Measurements from ENCODE around the gene SCAP. TPM values are rescaled to one million over a fixed set of nuclear protein-coding genes. Genes with fewer than 3 reads are reported as not detected.

Gene SCAP
- total RNA-seq, 1 donor from 2014 or later: 70.4 TPM

DNA sequence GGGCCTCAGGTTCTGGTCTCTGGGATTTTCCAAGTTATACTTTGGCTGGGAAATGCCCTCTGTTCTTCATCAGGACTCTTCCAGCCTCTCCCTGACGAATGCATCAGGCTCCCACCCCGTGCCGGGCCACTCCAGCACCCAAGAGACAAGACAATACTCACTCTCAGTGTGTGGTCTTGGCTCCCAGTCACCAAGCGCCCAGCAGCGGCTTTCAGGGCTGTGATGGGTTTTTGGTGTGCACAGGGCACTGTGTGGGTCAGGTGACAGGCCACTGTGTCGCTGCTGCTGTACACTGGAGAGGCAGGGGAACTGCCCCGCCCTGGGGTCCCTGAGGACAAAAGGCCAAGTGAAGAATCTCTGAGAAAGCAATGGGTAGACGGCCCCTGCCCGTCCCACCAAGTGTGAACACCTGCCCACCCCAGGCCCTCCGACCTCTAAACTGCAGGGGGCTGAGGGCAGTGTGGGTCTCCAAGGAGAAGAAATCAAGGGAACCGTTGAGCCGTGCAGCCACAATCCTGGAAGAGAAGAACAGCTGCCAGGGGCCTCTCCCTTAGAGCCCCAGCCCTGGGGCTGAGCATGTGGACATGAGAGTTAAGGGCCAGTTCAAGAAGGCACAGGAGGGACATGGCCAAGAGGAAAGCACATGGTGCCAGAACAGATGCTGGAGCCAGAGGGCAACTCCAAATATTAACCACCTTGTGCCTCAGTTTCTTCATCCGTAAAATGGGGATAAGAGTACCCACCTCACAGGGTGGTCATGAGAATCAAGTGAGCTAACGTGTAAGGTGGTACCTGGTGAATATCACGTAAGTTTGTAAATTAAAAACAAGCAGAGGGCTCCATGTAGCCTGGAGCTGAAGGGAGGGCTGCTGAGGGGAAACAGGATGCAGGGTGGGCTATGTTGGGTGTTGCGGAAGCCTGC is 60.8 kb downstream of the SCAP start:
- DNase-seq (ENCODE audit: low read depth in 2 of 2): no peak

DNA sequence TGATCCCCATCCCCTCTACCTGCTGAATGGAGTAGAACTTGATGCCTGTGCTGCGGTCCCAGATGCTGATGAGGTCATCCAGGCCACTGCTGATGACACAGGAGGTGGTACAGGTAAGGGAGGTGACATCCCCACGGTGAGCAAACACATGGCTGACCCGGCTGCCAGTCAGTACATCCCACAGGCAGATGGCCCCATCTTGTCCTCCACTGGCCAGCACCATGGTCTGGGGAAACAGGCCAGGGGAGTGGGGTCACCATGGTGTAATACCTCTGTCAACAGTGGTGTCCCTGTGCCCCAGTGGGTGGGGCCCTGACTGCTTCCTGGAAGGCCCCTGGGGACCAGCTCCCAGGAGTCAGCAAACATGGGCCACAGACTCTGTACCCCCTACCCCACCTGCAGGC is 61.6 kb downstream of the SCAP start:
- no peak for DNase-seq (ENCODE audit: low read depth in 2 of 2)

DNA sequence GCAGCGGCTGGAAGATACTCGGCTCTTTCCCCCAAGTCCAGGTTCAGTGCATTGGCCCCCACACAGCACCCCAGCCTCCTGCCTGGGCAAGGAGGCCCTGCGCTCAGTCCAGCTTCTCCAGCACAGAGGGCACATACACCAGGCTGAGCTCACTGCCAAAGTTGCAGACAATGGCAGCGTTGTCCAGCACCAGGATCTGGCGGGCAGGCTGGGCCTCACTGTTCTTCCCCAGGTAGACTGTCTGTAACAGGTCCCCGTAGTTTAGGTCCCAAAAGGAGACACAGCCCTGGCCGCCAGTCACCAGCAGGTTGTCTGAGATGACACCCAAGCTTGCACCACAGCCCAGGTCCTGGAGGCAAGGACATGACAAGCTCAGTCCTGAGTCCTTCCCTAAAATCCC is 62.0 kb downstream of the SCAP start:
- DNase-seq (ENCODE audit: low read depth in 2 of 2): no peak

DNA sequence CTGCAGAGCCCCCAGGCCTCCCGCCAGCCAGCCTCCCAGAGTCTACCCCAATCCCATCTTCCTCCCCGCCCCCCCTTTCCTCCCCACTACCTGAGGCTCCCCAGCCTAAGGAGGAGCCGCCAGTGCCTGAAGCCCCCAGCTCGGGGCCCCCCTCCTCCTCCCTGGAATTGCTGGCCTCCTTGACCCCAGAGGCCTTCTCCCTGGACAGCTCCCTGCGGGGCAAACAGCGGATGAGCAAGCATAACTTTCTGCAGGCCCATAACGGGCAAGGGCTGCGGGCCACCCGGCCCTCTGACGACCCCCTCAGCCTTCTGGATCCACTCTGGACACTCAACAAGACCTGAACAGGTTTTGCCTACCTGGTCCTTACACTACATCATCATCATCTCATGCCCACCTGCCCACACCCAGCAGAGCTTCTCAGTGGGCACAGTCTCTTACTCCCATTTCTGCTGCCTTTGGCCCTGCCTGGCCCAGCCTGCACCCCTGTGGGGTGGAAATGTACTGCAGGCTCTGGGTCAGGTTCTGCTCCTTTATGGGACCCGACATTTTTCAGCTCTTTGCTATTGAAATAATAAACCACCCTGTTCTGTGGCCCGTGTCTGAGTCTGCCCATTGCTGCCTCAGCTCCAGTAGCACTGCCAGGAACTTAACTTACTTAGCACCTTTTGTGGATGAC is 62.8 kb downstream of the SCAP start:
- no peak for DNase-seq (ENCODE audit: low read depth in 2 of 2)

DNA sequence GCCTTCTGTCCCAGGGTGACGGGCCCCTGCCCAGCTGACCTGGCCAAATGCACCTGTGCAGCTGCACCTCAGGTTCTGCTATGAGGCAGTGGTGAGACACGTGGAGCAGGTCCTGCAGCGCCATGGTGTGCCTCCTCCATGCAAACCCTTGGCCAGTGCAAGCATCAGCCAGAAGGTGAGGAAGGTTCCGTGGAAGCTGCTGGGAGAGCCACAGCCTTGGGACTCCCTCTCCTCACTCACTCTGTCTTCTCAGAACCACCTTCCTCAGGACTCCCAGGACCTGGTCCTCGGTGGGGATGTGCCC is 63.3 kb downstream of the SCAP start:
- no peak for DNase-seq (ENCODE audit: low read depth in 2 of 2)

DNA sequence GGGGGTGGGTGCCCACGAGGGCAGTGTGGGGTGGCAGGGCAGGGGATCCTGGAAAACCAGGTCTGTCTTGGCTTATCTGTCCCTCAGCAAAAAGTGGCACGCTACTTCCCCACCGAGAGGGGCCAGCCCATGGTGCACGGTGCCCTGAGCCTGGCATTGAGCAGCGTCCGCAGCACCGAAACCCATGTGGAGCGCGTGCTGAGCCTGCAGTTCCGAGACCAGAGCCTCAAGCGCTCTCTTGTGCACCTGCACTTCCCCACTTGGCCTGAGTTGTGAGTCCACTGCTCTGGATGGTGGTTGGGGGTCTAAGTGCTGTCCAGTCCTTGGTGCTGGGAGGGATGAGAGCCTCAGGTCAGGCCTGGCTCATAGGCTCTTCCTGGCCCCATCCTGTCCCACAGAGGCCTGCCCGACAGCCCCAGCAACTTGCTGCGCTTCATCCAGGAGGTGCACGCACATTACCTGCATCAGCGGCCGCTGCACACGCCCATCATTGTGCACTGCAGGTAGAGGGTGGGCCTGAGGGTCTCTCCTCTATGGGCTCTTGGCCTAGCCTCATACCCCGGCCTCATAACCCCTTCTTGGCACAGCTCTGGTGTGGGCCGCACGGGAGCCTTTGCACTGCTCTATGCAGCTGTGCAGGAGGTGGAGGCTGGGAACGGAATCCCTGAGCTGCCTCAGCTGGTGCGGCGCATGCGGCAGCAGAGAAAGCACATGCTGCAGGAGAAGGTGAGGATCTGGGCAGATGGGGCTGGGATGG is 63.9 kb downstream of the SCAP start:
- DNase-seq (ENCODE audit: low read depth in 2 of 2): no peak

DNA sequence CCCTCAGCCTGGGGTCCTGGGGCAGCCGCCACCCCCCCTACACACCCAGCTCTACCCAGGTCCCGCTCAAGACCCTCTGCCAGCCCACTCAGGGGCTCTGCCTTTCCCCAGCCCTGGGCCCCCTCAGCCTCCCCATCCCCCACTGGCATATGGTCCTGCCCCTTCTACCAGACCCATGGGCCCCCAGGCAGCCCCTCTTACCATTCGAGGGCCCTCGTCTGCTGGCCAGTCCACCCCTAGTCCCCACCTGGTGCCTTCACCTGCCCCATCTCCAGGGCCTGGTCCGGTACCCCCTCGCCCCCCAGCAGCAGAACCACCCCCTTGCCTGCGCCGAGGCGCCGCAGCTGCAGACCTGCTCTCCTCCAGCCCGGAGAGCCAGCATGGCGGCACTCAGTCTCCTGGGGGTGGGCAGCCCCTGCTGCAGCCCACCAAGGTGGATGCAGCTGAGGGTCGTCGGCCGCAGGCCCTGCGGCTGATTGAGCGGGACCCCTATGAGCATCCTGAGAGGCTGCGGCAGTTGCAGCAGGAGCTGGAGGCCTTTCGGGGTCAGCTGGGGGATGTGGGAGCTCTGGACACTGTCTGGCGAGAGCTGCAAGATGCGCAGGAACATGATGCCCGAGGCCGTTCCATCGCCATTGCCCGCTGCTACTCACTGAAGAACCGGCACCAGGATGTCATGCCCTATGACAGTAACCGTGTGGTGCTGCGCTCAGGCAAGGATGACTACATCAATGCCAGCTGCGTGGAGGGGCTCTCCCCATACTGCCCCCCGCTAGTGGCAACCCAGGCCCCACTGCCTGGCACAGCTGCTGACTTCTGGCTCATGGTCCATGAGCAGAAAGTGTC is 64.7 kb downstream of the SCAP start:
- DNase-seq (ENCODE audit: low read depth in 2 of 2): no peak

DNA sequence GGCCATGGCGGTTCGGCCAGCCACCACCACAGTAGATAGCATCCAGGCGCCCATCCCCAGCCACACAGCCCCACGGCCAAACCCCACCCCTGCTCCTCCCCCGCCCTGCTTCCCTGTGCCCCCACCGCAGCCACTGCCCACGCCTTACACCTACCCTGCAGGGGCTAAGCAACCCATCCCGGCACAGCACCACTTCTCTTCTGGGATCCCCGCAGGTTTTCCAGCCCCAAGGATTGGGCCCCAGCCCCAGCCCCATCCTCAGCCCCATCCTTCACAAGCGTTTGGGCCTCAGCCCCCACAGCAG is 65.4 kb downstream of the SCAP start:
- DNase-seq (ENCODE audit: low read depth in 2 of 2): no peak

DNA sequence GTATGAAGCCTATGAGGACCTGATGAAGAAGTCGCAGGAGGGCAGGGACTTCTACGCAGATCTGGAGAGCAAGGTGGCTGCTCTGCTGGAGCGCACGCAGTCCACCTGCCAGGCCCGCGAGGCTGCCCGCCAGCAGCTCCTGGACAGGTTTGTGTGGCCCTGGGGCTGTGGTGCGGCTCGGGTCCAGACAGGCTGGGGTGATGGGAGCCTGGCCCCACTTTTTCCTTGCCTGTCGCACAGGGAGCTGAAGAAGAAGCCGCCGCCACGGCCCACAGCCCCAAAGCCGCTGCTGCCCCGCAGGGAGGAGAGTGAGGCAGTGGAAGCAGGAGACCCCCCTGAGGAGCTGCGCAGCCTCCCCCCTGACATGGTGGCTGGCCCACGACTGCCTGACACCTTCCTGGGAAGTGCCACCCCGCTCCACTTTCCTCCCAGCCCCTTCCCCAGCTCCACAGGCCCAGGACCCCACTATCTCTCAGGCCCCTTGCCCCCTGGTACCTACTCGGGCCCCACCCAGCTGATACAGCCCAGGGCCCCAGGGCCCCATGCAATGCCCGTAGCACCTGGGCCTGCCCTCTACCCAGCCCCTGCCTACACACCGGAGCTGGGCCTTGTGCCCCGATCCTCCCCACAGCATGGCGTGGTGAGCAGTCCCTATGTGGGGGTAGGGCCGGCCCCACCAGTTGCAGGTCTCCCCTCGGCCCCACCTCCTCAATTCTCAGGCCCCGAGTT is 65.9 kb downstream of the SCAP start:
- DNase-seq (ENCODE audit: low read depth in 2 of 2): no peak

DNA sequence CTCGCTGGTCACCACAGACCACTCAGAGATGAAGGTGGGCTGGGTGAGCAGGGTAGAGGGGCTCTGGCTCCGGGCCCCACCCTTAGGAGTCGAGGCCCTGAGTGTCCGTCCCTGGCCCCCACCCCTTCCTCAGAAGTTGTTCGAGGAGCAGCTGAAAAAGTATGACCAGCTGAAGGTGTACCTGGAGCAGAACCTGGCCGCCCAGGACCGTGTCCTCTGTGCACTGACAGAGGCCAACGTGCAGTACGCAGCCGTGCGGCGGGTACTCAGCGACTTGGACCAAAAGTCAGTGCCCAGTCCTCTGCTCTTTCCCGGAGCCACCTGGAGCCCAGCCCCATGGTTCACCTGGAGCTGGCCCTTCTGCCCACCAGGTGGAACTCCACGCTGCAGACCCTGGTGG is 66.5 kb downstream of the SCAP start:
- DNase-seq (ENCODE audit: low read depth in 2 of 2): no peak

DNA sequence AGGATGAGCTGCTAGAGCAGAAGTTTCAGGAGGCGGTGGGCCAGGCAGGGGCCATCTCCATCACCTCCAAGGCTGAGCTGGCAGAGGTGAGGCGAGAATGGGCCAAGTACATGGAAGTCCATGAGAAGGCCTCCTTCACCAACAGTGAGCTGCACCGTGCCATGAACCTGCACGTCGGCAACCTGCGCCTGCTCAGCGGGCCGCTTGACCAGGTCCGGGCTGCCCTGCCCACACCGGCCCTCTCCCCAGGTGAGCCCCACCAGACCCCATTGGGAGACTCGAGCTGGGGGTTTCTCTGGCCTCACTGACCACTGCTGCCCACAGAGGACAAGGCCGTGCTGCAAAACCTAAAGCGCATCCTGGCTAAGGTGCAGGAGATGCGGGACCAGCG is 66.9 kb downstream of the SCAP start:
- DNase-seq (ENCODE audit: low read depth in 2 of 2): no peak

DNA sequence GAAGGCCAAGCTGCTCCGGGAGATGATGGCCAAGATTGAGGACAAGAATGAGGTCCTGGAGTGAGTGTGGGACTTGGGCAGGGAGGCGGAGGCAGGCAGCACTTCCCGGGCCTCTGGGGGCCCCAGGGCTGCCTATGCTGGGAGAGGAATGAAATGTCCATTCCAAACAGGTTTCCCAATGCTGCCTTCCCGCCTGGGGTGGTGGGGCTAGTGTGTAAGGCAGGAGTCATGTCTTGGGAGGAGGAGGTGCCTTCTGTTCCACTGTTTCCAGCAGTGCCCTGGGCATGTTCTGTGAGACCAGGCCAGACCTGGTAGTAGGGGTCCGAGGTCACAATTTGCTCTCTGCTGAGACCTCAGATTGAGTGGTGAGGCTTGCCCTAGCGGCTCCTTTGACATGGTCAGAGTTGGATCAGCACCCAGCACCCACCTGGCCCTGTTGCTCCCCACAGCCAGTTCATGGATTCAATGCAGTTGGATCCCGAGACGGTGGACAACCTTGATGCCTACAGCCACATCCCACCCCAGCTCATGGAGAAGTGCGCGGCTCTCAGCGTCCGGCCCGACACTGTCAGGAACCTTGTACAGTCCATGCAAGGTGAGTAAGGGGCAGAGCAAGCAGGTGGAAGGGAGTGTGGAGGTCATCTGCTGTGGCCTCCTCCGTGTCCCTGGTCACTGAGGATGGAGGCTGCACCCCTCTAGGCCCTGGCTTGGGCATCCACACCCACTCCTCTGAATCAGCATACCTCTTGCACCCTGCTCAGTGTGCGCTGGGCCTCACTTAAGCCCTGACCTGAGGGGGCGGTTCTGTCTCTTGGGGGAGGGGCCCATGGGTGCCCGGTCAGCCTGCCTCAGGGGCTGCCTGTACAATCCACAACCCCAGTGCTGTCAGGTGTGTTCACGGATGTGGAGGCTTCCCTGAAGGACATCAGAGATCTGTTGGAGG is 67.6 kb downstream of the SCAP start:
- DNase-seq (ENCODE audit: low read depth in 2 of 2): no peak

DNA sequence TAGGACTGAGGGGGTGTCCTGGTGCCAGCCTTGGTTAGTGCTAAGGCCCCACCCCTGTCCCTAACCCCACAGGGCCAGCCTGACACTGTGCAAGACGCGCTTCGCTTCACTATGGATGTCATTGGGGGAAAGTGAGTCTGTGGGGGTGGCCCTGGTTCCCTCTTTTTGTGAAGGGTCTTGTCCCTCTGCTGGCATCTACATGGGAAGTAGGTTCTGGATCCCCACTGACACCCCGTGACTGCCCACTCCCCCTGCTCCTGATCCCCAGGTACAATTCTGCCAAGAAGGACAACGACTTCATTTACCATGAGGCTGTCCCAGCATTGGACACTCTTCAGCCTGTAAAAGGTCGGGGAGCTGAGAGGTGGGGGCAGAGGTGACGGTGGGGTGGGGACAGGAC is 68.5 kb downstream of the SCAP start:
- no peak for DNase-seq (ENCODE audit: low read depth in 2 of 2)

DNA sequence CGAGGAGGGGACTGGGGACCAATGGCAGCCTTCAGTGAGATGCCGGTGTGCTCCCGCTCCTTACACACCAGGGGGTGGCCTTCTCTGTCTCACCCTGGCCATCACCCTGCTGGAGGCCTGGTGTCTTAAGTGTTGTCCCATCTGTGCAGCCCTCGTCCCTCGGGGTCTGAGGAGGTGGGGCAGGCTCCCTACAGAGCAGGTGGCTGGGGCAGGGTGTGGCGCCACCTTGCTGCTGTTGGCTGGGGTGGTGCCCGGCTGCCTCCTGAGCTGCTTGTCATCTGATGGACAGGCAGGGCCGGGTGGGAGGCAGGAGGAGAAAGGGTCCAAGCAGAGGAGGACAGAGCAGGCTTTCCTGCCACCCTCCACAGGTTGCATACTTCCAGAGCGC is 69.0 kb downstream of the SCAP start:
- DNase-seq (ENCODE audit: low read depth in 2 of 2): no peak

DNA sequence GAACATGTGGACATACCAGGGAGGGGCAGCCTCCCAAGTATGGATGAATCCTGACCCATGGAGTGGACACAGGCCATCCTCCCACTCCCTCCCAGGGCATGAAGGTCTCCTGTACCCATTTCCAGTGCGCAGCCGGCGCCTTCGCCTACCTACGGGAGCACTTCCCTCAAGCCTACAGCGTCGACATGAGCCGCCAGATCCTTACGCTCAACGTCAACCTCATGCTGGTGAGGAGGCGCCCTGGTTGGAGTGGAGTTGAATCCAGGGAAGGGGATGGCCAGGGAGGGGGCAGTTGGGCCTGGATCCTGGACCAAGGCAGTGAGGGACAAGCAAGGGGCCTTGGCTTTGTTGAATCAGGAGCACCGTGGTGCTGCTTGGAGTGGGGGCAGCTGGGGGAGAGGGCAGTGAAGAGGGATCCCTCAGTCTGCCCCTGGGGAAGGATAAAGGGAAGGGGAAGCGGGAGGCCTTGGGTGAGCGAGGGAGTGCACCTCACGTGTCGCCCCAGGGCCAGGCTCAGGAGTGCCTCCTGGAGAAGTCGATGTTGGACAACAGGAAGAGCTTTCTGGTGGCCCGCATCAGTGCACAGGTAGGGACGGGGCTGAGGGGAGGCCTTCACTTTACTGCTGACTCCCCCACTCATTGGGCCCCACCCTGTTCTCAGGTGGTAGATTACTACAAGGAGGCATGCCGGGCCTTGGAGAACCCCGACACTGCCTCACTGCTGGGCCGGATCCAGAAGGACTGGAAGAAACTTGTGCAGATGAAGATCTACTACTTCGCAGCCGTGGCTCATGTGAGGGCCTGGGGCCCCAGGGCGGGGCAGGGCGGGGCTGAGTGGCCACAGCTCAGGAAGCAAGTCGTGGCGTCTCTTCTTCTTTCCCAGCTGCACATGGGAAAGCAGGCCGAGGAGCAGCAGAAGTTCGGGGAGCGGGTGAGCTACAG is 69.7 kb downstream of the SCAP start:
- DNase-seq (ENCODE audit: low read depth in 2 of 2): no peak

DNA sequence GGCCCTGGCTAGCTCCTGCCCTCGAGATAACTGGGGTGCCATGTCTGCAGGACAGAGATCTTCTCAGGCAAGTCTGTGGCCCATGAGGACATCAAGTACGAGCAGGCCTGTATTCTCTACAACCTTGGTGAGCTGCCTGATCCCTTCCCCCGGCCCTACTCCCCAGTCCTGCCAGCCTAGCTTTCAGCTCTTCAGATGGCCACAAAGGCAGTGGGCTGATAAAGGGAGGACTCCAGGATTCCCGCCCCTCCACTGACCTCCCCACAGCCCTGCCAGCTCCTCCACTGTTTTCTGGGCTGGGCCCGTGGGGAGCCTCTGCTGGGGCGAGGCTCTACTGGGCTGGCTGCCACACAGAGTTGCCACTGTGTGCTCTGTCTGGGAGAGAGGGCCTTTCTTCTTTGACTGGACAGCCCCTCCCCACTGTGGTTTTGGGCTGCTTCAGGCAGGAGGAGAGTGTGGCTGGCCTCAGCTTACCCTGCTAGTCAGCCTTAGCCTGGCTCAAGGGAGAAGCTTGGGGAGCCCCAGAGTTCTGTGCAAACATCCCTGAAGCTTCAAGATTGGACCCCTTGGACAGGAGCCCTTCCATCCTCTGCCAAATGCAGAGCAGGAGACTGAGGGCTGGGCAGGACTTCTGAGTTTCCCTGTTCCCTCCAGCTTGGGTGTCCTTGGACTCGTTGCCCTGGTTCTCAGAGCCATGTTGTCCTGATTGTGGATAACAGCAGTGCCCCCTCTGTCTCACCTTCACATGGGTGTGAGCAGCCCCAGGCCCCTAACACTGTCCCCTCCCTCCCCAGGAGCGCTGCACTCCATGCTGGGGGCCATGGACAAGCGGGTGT is 70.6 kb downstream of the SCAP start:
- no peak for DNase-seq (ENCODE audit: low read depth in 2 of 2)

DNA sequence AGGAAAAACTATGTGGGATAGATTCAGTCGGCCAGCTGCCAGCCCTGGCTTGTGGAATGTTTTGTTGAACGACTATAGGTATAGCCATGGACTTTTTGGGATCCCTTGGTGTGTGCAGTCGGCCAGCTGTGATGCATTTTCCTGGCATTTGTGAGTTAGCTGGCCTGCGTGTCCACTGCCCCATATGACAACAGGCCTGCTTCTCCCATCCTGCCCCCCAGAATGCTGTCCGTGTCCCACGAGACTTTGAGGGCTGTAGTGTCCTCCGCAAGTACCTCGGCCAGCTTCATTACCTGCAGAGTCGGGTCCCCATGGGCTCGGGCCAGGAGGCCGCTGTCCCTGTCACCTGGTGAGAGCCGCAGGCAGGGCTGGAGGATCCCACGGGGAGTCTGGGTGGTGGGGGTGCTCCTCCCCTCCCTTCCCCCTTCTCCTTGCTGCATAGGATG is 71.3 kb downstream of the SCAP start:
- no peak for DNase-seq (ENCODE audit: low read depth in 2 of 2)

All from lung microvascular endothelial cell (primary cell).